ENCODE results near the gene NR1D1. TPM values are rescaled to one million over a fixed set of nuclear protein-coding genes. Genes with fewer than 3 reads are reported as not detected.
"Not testable (repeated sequence)": the region's sequence is repeated elsewhere in the genome, so short reads cannot be mapped to it uniquely, and the experiment has no call there.

Gene NR1D1
- polyA plus RNA-seq (2011; rRNA removed) (0.62 and 1.0 TPM in 2 replicates), polyA minus RNA-seq (2011; rRNA and poly(A)+ RNA removed) (2.0 and 3.1 TPM in 2 replicates)

- H3K9me3 ChIP-seq (ENCODE audit: control insufficient read depth, insufficient read depth, low read length), result no peaks in the 10 kb centered on the region; the same call in 1 of the 2 replicates
- TF ChIP-seq, protein P1, sequence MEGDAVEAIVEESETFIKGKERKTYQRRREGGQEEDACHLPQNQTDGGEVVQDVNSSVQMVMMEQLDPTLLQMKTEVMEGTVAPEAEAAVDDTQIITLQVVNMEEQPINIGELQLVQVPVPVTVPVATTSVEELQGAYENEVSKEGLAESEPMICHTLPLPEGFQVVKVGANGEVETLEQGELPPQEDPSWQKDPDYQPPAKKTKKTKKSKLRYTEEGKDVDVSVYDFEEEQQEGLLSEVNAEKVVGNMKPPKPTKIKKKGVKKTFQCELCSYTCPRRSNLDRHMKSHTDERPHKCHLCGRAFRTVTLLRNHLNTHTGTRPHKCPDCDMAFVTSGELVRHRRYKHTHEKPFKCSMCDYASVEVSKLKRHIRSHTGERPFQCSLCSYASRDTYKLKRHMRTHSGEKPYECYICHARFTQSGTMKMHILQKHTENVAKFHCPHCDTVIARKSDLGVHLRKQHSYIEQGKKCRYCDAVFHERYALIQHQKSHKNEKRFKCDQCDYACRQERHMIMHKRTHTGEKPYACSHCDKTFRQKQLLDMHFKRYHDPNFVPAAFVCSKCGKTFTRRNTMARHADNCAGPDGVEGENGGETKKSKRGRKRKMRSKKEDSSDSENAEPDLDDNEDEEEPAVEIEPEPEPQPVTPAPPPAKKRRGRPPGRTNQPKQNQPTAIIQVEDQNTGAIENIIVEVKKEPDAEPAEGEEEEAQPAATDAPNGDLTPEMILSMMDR (IDR thresholded peaks at IDR 0.05; ENCODE audit: low read depth, low read length), result no peak
- ChIA-PET POLR2A (interaction anchor here (0.7 to 3.7 kb wide), 16 partner anchors 8 to 262 kb away, joined by 3 to 58 read pairs (median 4); partner anchors contain the start of genes CASC3, MED24 and PSMD3), CTCF (interaction anchor here (0.6 to 4.2 kb wide), 5 partner anchors 12 to 86 kb away, joined by 3 to 62 read pairs (median 6); no protein-coding TSS in a partner anchor)
- H3K27ac ChIP-seq (ENCODE audit: low read depth, low read length), result peak within 1 kb of the TSS; percentile 87
- H3K27me3 ChIP-seq (ENCODE audit: control insufficient read depth, insufficient read depth, low read length), result no peaks in the 10 kb centered on the region
- DNase-seq (ENCODE audit: low read depth, low spot score), result no peak
- peak within 1 kb of the TSS; percentile 76 for H3K4me3 ChIP-seq (ENCODE audit: low read depth, low read length)
Observed at GRCh38 chr17:40100419-40100668, at the start of gene NR1D1. TSS of gene NR1D1 (minus strand) at chr17:40100589. CDS start at chr17:40100094, 495 bp downstream.

GRCh38 chr17:40148527-40148926, 48.1 kb upstream of the NR1D1 start:
- Histone ChIP-seq H3K27me3 (ENCODE audit: control insufficient read depth, insufficient read depth, low read length) (no peaks in the 10 kb centered on the region), H3K9me3 (ENCODE audit: control insufficient read depth, insufficient read depth, low read length) (no peaks in the 10 kb centered on the region), H3K4me3 (ENCODE audit: low read depth, low read length) (no peak overlapping the region), H3K27ac (ENCODE audit: low read depth, low read length) (no peak overlapping the region)
- ChIA-PET POLR2A (interaction anchor here (0.6 to 0.7 kb wide), 3 partner anchors 16 to 82 kb away, joined by 4 to 6 read pairs (median 6); no protein-coding TSS in a partner anchor), CTCF (interaction anchor here (0.6 to 2.5 kb wide), 3 partner anchors 20 to 80 kb away, joined by 3 to 11 read pairs (median 6); no protein-coding TSS in a partner anchor)
- TF ChIP-seq, protein P1 (IDR thresholded peaks at IDR 0.05; ENCODE audit: low read depth, low read length), result no peak
- no peak for DNase-seq (ENCODE audit: low read depth, low spot score)

DNA sequence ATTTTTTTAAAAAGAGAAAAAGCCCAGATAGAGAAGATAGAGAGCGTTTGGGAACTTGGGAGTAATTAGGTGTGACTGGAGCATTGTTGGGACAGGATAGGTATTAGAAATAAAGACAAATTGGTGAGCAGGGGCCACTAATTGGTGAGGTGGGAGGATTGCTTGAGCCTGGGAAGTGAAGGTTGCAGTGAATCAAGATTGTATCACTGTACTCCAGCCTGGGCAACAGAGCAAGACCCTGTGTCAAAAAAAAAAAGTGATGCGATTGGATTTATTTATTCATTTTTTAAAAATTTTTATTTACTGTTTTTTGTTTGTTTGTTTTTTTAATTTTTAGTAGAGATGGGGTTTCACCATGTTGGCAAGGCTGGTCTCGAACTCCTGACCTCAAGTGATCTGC, 45.1 kb upstream of the NR1D1 start:
- Histone ChIP-seq H3K4me3 (ENCODE audit: low read depth, low read length) (no peak overlapping the region), H3K9me3 (ENCODE audit: control insufficient read depth, insufficient read depth, low read length) (no peaks in the 10 kb centered on the region), H3K27ac (ENCODE audit: low read depth, low read length) (no peak overlapping the region), H3K27me3 (ENCODE audit: control insufficient read depth, insufficient read depth, low read length) (no peaks in the 10 kb centered on the region)
- TF ChIP-seq, protein P1 (IDR thresholded peaks at IDR 0.05; ENCODE audit: low read depth, low read length), result no peak
- POLR2A ChIA-PET, result no interaction called here
- CTCF ChIA-PET, result no interaction called here
- DNase-seq (ENCODE audit: low read depth, low spot score), result no peak

GRCh38 chr17:40143166-40143565, 42.8 kb upstream of the NR1D1 start:
- H3K27me3 ChIP-seq (ENCODE audit: control insufficient read depth, insufficient read depth, low read length); DNase-seq (ENCODE audit: low read depth, low spot score); H3K9me3 ChIP-seq (ENCODE audit: control insufficient read depth, insufficient read depth, low read length); H3K27ac ChIP-seq (ENCODE audit: low read depth, low read length); H3K4me3 ChIP-seq (ENCODE audit: low read depth, low read length): not testable (repeated sequence)
- POLR2A ChIA-PET, result interaction anchor here (0.7 kb wide), 1 partner anchor 99 kb away, joined by 3 read pairs; no protein-coding TSS in a partner anchor
- CTCF ChIA-PET, result interaction anchor here (1.1 kb wide), 1 partner anchor 30 kb away, joined by 4 read pairs; no protein-coding TSS in a partner anchor

GRCh38 chr17:40139566-40140058, 39.2 kb upstream of the NR1D1 start:
- DNase-seq (ENCODE audit: low read depth, low spot score), result no peak
- TF ChIP-seq, protein P1 (IDR thresholded peaks at IDR 0.05; ENCODE audit: low read depth, low read length), result no peak
- Histone ChIP-seq H3K9me3 (ENCODE audit: control insufficient read depth, insufficient read depth, low read length) (no peaks in the 10 kb centered on the region; the same call in 1 of the 2 replicates), H3K27ac (ENCODE audit: low read depth, low read length) (peak overlapping the region; percentile 63), H3K4me3 (ENCODE audit: low read depth, low read length) (peak overlapping the region; percentile 51), H3K27me3 (ENCODE audit: control insufficient read depth, insufficient read depth, low read length) (no peaks in the 10 kb centered on the region)
- ChIA-PET POLR2A (interaction anchor here (0.6 to 2.4 kb wide), 14 partner anchors 10 to 118 kb away, joined by 3 to 38 read pairs (median 10); partner anchors contain the start of genes MSL1, NR1D1 and WIPF2), CTCF (interaction anchor here (0.9 to 2.8 kb wide), 4 partner anchors 15 to 125 kb away, joined by 5 to 14 read pairs (median 9); partner anchors contain the start of gene WIPF2)

Data from AG04450 (cell line).